Mammary epithelial cell (primary cell): ENCODE results near the gene AP3S2.

ENCODE experiments used
- EZH2 ChIP-seq: IDR thresholded peaks from 2 replicates; pipeline ENCODE4 v1.6.1; 2012; ENCODE audit warnings: low read length, inconsistent platforms, borderline replicate concordance
- TF ChIP-seq, protein P1 (sequence below), 2 donors: IDR thresholded peaks in 1 of 2; conservative IDR thresholded peaks in 1 of 2; 2 replicates each; pipeline ENCODE4 v1.5.1; 2011 to 2012; ENCODE audit warnings: inconsistent platforms in 2 of 2, low read length in 2 of 2, mild to moderate bottlenecking in 2 of 2, control low read depth in 1 of 2, low read depth in 1 of 2; ENCODE audit not compliant: insufficient read depth in 1 of 2; ENCODE audit errors: extremely low read depth in 1 of 2

GRCh38 chr15:89790661-89791060 lies 103.1 kb downstream of the AP3S2 start:
- TF ChIP-seq, protein P1, sequence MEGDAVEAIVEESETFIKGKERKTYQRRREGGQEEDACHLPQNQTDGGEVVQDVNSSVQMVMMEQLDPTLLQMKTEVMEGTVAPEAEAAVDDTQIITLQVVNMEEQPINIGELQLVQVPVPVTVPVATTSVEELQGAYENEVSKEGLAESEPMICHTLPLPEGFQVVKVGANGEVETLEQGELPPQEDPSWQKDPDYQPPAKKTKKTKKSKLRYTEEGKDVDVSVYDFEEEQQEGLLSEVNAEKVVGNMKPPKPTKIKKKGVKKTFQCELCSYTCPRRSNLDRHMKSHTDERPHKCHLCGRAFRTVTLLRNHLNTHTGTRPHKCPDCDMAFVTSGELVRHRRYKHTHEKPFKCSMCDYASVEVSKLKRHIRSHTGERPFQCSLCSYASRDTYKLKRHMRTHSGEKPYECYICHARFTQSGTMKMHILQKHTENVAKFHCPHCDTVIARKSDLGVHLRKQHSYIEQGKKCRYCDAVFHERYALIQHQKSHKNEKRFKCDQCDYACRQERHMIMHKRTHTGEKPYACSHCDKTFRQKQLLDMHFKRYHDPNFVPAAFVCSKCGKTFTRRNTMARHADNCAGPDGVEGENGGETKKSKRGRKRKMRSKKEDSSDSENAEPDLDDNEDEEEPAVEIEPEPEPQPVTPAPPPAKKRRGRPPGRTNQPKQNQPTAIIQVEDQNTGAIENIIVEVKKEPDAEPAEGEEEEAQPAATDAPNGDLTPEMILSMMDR (conservative IDR thresholded peaks at IDR 0.05 in 1 of 2, IDR thresholded peaks at IDR 0.05 in 1 of 2; ENCODE audit: extremely low read depth in 1 of 2, insufficient read depth in 1 of 2, low read depth in 1 of 2, low read length in 2 of 2) = no peak
- no peak for TF ChIP-seq EZH2
